ENCODE measurements around the gene MSRB1. TPM values are rescaled to one million over a fixed set of nuclear protein-coding genes. Genes with fewer than 3 reads are reported as not detected.

The MSRB1 gene
- total RNA-seq, 2 donors from 2014 or later = 21.2 to 37.6 TPM

DNA sequence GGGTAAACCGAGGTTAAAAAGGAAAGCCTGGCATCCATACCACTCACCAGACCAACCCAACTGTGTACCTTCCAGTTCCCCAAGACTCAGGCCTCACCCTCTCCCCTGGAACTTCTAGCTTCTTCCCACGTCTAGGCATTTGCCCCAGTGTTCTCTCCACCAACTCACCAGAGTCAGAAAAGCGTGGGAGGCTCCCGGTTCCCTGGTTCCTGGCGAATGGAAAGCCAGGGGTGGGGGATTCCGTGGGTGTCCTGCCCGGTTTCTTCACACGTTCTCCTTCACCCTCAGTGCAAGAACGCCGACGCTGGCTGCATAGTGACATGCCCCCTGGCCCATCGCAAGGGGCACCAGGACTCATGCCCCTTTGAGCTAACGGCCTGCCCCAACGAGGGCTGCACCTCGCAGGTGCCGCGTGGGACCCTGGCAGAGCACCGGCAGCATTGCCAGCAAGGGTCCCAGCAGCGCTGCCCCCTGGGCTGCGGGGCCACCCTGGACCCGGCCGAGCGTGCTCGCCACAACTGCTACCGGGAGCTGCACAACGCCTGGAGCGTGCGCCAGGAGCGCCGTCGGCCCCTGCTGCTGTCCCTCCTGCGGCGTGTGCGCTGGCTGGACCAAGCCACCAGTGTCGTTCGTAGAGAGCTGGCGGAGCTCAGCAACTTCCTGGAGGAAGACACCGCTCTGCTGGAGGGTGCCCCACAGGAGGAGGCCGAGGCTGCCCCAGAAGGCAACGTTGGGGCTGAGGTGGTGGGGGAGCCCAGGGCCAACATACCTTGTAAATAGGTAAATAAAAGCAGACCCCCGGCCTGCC lies 25.4 kb upstream of the MSRB1 start:
- Histone ChIP-seq H3K36me3 (no peaks in the 10 kb centered on the region), H3K9me3 (no peaks in the 10 kb centered on the region), H3K27me3 (replicated peaks; ENCODE audit: insufficient read depth) (no peaks in the 10 kb centered on the region), H3K4me1 (ENCODE audit: control insufficient read depth in 1 of 2, low read depth in 2 of 2) (peaks cover 20 to 29% of the 10 kb centered on the region in 2 donors), H3K4me3 (no peak overlapping the region), H3K27ac (no peak overlapping the region)
- no peak for ATAC-seq (ENCODE audit: insufficient number of reproducible peaks, low FRiP score, low read depth)
- TF ChIP-seq, protein P1, sequence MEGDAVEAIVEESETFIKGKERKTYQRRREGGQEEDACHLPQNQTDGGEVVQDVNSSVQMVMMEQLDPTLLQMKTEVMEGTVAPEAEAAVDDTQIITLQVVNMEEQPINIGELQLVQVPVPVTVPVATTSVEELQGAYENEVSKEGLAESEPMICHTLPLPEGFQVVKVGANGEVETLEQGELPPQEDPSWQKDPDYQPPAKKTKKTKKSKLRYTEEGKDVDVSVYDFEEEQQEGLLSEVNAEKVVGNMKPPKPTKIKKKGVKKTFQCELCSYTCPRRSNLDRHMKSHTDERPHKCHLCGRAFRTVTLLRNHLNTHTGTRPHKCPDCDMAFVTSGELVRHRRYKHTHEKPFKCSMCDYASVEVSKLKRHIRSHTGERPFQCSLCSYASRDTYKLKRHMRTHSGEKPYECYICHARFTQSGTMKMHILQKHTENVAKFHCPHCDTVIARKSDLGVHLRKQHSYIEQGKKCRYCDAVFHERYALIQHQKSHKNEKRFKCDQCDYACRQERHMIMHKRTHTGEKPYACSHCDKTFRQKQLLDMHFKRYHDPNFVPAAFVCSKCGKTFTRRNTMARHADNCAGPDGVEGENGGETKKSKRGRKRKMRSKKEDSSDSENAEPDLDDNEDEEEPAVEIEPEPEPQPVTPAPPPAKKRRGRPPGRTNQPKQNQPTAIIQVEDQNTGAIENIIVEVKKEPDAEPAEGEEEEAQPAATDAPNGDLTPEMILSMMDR (IDR thresholded peaks at IDR 0.05) = no peak
- no peak for DNase-seq (ENCODE audit: low spot score)

DNA sequence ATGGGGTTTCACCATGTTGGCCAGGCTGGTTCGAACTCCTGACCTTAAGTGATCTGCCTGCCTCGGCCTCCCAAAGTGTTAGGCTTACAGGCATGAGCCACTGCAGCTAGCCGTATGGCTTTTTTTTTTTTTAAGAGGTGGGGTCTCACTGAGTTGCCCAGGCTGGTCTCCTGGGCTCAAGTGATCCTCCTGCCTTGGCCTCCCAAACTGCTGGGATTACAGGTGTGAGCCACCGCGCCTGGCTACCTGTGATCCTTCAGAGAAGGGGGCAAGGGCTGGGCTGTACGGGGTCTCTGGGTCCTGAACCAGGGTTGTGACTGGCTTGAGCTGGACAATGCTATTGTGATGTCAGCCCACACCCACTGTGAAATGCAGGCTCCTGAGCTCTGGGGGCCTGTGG lies 23.5 kb upstream of the MSRB1 start, which contains the start of gene RNF151:
RNF151 (plus strand) TSS at position 397 of the 400 bp plus-strand sequence. CDS start 26 bp downstream, outside the sequence.
- Histone ChIP-seq H3K27ac (peak within 1 kb of the TSS; percentile 96 to 97), H3K36me3 (peaks cover 15% of the 10 kb centered on the region), H3K4me1 (ENCODE audit: control insufficient read depth in 1 of 2, low read depth in 2 of 2) (peaks cover 13 to 17% of the 10 kb centered on the region in 2 donors), H3K4me3 (peak within 1 kb of the TSS; percentile 92), H3K27me3 (replicated peaks; ENCODE audit: insufficient read depth) (no peaks in the 10 kb centered on the region), H3K9me3 (no peaks in the 10 kb centered on the region)
- DNase-seq (ENCODE audit: low spot score) = no peak
- ATAC-seq (ENCODE audit: insufficient number of reproducible peaks, low FRiP score, low read depth) = no peak
- TF ChIP-seq, protein P1 (IDR thresholded peaks at IDR 0.05) = no peak

DNA sequence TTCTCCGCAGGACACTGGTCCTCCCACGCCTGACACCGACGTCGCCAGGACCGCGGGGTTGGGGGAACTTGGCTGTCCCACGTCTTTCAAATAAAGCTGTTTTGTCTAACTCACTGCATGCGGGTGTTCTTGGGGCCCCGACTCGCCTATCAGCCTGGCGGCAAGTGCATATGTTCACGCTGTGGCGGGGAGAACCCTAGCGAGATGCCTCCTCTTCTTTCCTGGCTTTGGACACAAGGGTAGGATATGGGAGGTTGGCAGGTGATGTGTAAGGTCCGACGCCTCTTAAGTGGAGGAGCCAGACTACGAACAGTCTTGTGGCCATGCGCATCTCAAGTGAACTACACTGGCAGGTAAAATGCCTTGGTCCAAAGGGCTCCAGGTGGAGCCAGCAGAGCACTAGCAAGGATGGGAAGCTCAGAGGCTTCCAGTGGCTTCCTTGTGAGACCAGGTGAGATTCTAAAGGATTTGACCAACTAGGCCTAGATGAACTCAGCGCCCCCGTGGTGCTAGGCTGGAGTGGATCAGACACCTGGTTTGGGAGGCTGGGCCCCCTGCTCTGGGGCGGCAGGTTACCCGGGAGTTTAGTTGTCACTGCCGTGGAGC lies 22.5 kb upstream of the MSRB1 start:
- Histone ChIP-seq H3K36me3 (peaks cover 18% of the 10 kb centered on the region), H3K4me3 (peak overlapping the region; percentile 92), H3K9me3 (no peaks in the 10 kb centered on the region), H3K4me1 (ENCODE audit: control insufficient read depth in 1 of 2, low read depth in 2 of 2) (peaks cover 9 to 15% of the 10 kb centered on the region in 2 donors), H3K27ac (peak overlapping the region; percentile 96 to 97), H3K27me3 (replicated peaks; ENCODE audit: insufficient read depth) (no peaks in the 10 kb centered on the region)
- DNase-seq (ENCODE audit: low spot score) = no peak
- TF ChIP-seq, protein P1 (IDR thresholded peaks at IDR 0.05) = no peak
- no peak for ATAC-seq (ENCODE audit: insufficient number of reproducible peaks, low FRiP score, low read depth)

DNA sequence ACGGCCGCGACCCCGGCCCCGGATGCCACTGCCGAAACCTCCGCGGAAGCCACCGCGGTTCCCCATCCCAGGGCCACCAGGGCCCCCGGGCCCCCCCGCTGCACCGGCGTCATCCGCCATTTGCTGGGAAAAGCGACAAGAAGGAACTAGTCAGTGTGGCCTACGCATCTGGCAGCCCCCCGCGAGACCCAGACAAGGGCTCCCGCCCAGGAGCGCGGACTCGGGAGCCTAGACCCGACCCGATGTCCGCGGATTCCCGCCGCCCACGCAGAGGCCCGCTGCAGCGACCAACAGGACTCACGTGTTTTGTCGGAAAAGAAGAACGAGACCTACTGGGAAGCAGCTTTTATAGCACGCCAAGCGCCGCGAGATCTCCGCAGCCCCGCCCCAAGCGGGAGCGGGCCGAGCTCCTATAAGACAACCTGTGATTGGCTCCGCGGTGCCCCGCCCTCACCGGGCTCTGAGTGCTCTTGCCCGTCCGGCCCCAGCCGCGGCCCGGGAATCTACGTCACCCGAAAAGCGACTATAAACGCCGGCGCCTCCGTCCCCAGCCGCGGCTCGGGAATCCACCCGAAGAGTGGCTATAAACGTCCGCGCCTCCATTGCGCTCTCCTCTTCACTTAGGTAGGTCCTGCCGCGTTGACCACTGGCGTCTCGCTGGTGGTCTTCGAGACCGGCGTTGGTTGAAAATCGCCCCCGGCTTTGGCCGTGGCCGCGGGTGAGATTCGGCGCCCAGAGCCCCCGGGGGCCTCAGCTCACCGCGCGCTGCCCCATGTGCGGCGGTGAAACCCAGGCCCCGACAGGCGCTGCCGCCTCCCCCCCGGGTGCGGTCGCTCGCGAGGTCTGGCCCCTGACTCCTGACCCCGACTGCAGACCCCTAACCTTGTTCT lies 21.8 kb upstream of the MSRB1 start, which contains the start of gene RPS2:
RPS2 (minus strand) TSS at position 321 of the 890 bp plus-strand sequence; CDS start at position 120, 201 bp downstream.
- Histone ChIP-seq H3K4me3 (peak within 1 kb of the TSS; percentile 92), H3K27me3 (replicated peaks; ENCODE audit: insufficient read depth) (no peaks in the 10 kb centered on the region), H3K4me1 (ENCODE audit: control insufficient read depth in 1 of 2, low read depth in 2 of 2) (peaks cover 12 to 23% of the 10 kb centered on the region in 2 donors), H3K36me3 (peaks cover 18% of the 10 kb centered on the region), H3K9me3 (no peaks in the 10 kb centered on the region), H3K27ac (peak within 1 kb of the TSS; percentile 96 to 97)
- ATAC-seq (ENCODE audit: insufficient number of reproducible peaks, low FRiP score, low read depth) (peak; percentile 94), DNase-seq (ENCODE audit: low spot score) (peak; percentile 99)
- TF ChIP-seq, protein P1 (IDR thresholded peaks at IDR 0.05) = no peak
